HG03457 (cell line): Measurements from ENCODE around the gene COL6A3.

ENCODE experiments used
- ATAC-seq: cut with Tn5 transposase; IDR thresholded peaks from one replicate; pipeline ENCODE4 v1.9.1; 2021; ENCODE audit warnings: moderate number of reproducible peaks; ENCODE audit not compliant: unreplicated experiment

The COL6A3 gene

DNA sequence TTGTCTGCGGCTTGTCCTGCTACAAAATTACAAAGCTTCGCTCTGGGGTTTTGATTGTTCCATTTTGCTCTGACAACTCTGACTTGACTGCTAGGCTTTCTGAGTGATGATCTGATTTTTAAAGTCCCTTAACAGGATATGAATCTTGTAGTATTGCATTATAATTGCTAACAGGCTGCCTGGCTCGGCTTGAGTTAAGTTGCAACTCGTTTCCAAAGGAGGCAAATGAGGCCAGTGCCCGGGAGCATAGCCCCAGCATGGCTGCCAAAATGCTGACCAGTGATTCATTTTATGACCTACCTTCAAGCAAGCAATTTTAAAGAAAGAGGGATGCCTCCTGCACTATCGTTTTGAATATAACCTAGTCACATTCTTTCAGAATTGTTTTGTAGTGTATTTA, 135.4 kb downstream of the COL6A3 start:
- no peak for ATAC-seq

DNA sequence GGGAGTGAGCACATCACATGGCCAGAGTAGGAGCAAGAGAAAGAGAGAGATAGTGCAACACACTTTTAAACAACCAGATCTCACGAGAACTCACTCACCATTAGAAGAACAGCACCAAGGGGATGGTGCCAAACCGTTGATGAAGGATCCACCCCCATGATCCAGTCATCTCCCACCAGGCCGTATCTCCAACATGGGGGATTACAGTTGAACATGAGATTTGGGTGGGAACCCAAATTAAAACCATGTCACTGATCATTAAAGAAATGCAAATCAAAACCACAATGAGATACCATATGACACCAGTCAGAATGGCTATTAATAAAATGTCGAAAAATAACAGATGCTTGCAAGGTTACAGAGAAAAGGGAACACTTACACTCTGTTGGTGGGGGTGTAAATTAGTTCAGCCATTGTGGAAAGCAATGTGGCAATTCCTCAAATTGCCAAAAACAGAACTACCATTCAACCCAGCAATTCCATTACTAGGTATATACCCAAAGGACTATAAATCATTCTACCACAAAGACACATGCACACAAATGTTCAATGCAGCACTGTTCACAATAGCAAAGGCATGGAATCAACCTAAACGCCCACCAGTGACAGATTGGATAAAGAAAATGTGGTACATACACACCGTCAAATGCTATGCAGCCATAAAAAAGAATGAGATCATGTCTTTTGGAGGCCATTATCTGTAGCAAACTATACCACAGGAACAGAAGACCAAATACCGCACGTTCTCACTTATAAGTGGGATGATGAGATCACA, 137.1 kb downstream of the COL6A3 start:
- no peak for ATAC-seq
